Astrocyte (in vitro differentiated cells and primary cell): ENCODE results near the gene CTSZ.

Experiments used
- EZH2 ChIP-seq: IDR thresholded peaks from 2 replicates; pipeline ENCODE4 v1.6.1; 2012; ENCODE audit warnings: mild to moderate bottlenecking, low read length, inconsistent platforms; ENCODE audit not compliant: insufficient read depth
- TF ChIP-seq, protein P1 (sequence below): IDR thresholded peaks from 2 replicates; pipeline ENCODE4 v1.5.1; 2011; ENCODE audit warnings: low read depth, mild to moderate bottlenecking, inconsistent platforms, low read length, moderate library complexity; ENCODE audit not compliant: insufficient read depth

DNA sequence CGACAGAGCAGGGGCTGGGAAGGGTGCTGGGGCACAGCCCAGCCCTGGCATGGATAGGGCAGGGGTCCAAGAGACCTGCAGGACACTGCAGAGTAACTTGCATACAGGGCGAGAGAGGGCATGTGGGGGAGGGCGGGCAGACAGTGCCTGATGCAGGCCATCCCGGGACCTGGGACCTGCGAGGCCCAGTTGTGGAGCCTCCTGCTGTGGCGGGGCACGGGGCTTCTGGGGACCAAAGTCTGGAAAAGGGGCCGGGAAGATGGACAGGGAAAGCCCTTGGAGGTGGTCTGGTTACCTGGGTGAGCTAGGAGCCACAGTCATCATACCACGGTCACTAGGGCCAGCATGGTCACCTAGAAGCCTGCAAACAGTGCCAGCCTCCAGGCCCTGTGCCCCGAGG, 11.8 kb upstream of the CTSZ start:
- TF ChIP-seq EZH2: no peak
- TF ChIP-seq, protein P1, sequence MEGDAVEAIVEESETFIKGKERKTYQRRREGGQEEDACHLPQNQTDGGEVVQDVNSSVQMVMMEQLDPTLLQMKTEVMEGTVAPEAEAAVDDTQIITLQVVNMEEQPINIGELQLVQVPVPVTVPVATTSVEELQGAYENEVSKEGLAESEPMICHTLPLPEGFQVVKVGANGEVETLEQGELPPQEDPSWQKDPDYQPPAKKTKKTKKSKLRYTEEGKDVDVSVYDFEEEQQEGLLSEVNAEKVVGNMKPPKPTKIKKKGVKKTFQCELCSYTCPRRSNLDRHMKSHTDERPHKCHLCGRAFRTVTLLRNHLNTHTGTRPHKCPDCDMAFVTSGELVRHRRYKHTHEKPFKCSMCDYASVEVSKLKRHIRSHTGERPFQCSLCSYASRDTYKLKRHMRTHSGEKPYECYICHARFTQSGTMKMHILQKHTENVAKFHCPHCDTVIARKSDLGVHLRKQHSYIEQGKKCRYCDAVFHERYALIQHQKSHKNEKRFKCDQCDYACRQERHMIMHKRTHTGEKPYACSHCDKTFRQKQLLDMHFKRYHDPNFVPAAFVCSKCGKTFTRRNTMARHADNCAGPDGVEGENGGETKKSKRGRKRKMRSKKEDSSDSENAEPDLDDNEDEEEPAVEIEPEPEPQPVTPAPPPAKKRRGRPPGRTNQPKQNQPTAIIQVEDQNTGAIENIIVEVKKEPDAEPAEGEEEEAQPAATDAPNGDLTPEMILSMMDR: no peak
